ENCODE measurements around the gene GAA. TPM values are rescaled to one million over a fixed set of nuclear protein-coding genes. Genes with fewer than 3 reads are reported as not detected.

The GAA gene
- total RNA-seq, 2 experiments from 2014 or later, result 16.0 to 18.7 TPM

GRCh38 chr17:80068301-80069222 lies 32.8 kb upstream of the GAA start:
- Mint-ChIP-seq H3K4me3 (no peak overlapping the region), H3K9me3 (no peaks in the 10 kb centered on the region), H3K27ac (no peak overlapping the region), H3K4me1 (peaks cover 8% of the 10 kb centered on the region), H3K36me3 (ENCODE audit: low read depth) (no peaks in the 10 kb centered on the region), H3K27me3 (no peaks in the 10 kb centered on the region)
- ChIA-PET CTCF (interaction anchor here (0.5 kb wide), 1 partner anchor 61 kb away, joined by 3 read pairs; no protein-coding TSS in a partner anchor), POLR2A (no interaction called here)
- DNase-seq, result no peak

- ChIA-PET POLR2A (no interaction called here), CTCF (no interaction called here)
- no peaks in the 10 kb centered on the region for H3K9me3 Mint-ChIP-seq
- H3K27me3 Mint-ChIP-seq, result no peaks in the 10 kb centered on the region
- H3K4me1 Mint-ChIP-seq, result peaks cover 8% of the 10 kb centered on the region
- no peak overlapping the region for H3K27ac Mint-ChIP-seq
- DNase-seq, result no peak
- no peak overlapping the region for H3K4me3 Mint-ChIP-seq
- H3K36me3 Mint-ChIP-seq (ENCODE audit: low read depth), result no peaks in the 10 kb centered on the region
Observed at GRCh38 chr17:80070375-80071115, 30.8 kb upstream of the GAA start.

GRCh38 chr17:80071116-80071841 lies 30.1 kb upstream of the GAA start:
- H3K4me3 Mint-ChIP-seq, result no peak overlapping the region
- ChIA-PET CTCF (interaction anchor here (1.0 kb wide), 1 partner anchor 30 kb away, joined by 5 read pairs; the partner anchor contains the start of gene GAA), POLR2A (no interaction called here)
- H3K9me3 Mint-ChIP-seq, result no peaks in the 10 kb centered on the region
- peaks cover 4% of the 10 kb centered on the region for H3K27me3 Mint-ChIP-seq
- DNase-seq, result no peak
- H3K4me1 Mint-ChIP-seq, result peaks cover 8% of the 10 kb centered on the region
- H3K27ac Mint-ChIP-seq, result no peak overlapping the region
- H3K36me3 Mint-ChIP-seq (ENCODE audit: low read depth), result no peaks in the 10 kb centered on the region

- ChIA-PET POLR2A (no interaction called here), CTCF (no interaction called here)
Observed at GRCh38 chr17:80072410-80072809, 29.0 kb upstream of the GAA start.

GRCh38 chr17:80080081-80080480 lies 21.3 kb upstream of the GAA start:
- ChIA-PET POLR2A (no interaction called here), CTCF (interaction anchor here (1.6 to 4.6 kb wide), 2 partner anchors 21 to 72 kb away, joined by 4 to 22 read pairs; partner anchors contain the start of gene GAA)
- H3K9me3 Mint-ChIP-seq, result no peaks in the 10 kb centered on the region
- H3K27me3 Mint-ChIP-seq, result peaks cover 13% of the 10 kb centered on the region
- H3K4me3 Mint-ChIP-seq, result no peak overlapping the region
- H3K4me1 Mint-ChIP-seq, result peaks cover 3% of the 10 kb centered on the region
- no peak for DNase-seq
- H3K27ac Mint-ChIP-seq, result no peak overlapping the region
- no peaks in the 10 kb centered on the region for H3K36me3 Mint-ChIP-seq (ENCODE audit: low read depth)

More at GRCh38 chr17:80072410-80072809, 29.0 kb upstream of the GAA start:
- peaks cover 8% of the 10 kb centered on the region for H3K4me1 Mint-ChIP-seq
- H3K9me3 Mint-ChIP-seq, result no peaks in the 10 kb centered on the region
- H3K27me3 Mint-ChIP-seq, result peaks cover 4% of the 10 kb centered on the region
- no peak for DNase-seq
- H3K4me3 Mint-ChIP-seq, result no peak overlapping the region
- H3K36me3 Mint-ChIP-seq (ENCODE audit: low read depth), result no peaks in the 10 kb centered on the region
- H3K27ac Mint-ChIP-seq, result no peak overlapping the region

GRCh38 chr17:80081596-80081995 lies 19.8 kb upstream of the GAA start:
- CTCF ChIA-PET, result interaction anchor here (1.5 to 4.6 kb wide), 3 partner anchors 19 to 73 kb away, joined by 4 to 22 read pairs (median 7); partner anchors contain the start of gene GAA
- DNase-seq, result no peak
- H3K4me3 Mint-ChIP-seq, result no peak overlapping the region
- no peaks in the 10 kb centered on the region for H3K36me3 Mint-ChIP-seq (ENCODE audit: low read depth)
- H3K9me3 Mint-ChIP-seq, result no peaks in the 10 kb centered on the region
- H3K4me1 Mint-ChIP-seq, result peaks cover 3% of the 10 kb centered on the region
- H3K27me3 Mint-ChIP-seq, result peaks cover 9% of the 10 kb centered on the region
- POLR2A ChIA-PET, result interaction anchor here (1.1 kb wide), 1 partner anchor 11 kb away, joined by 3 read pairs; no protein-coding TSS in a partner anchor
- H3K27ac Mint-ChIP-seq, result no peak overlapping the region

GRCh38 chr17:80082403-80083135 lies 18.8 kb upstream of the GAA start:
- H3K9me3 Mint-ChIP-seq, result no peaks in the 10 kb centered on the region
- CTCF ChIA-PET, result interaction anchor here (1.0 to 4.6 kb wide), 6 partner anchors 18 to 74 kb away, joined by 3 to 22 read pairs (median 4); partner anchors contain the start of gene GAA
- peaks cover 3% of the 10 kb centered on the region for H3K4me1 Mint-ChIP-seq
- no peaks in the 10 kb centered on the region for H3K36me3 Mint-ChIP-seq (ENCODE audit: low read depth)
- peaks cover 9% of the 10 kb centered on the region for H3K27me3 Mint-ChIP-seq
- no peak overlapping the region for H3K4me3 Mint-ChIP-seq
- peak; percentile 61 for DNase-seq
- POLR2A ChIA-PET, result interaction anchor here (0.6 kb wide), 1 partner anchor 480 kb away, joined by 3 read pairs; no protein-coding TSS in a partner anchor
- no peak overlapping the region for H3K27ac Mint-ChIP-seq

- Mint-ChIP-seq H3K4me1 (peaks cover 3% of the 10 kb centered on the region), H3K36me3 (ENCODE audit: low read depth) (no peaks in the 10 kb centered on the region), H3K27me3 (peaks cover 9% of the 10 kb centered on the region), H3K9me3 (no peaks in the 10 kb centered on the region), H3K27ac (no peak overlapping the region), H3K4me3 (no peak overlapping the region)
- DNase-seq, result no peak
- ChIA-PET CTCF (interaction anchor here (0.6 to 4.6 kb wide), 7 partner anchors 18 to 50 kb away, joined by 3 to 22 read pairs (median 4); partner anchors contain the start of gene GAA), POLR2A (no interaction called here)
Observed at GRCh38 chr17:80083136-80083661, 18.2 kb upstream of the GAA start.

- peaks cover 9% of the 10 kb centered on the region for H3K27me3 Mint-ChIP-seq
- DNase-seq, result no peak
- H3K4me1 Mint-ChIP-seq, result peaks cover 3% of the 10 kb centered on the region
- no peaks in the 10 kb centered on the region for H3K9me3 Mint-ChIP-seq
- CTCF ChIA-PET, result no interaction called here
- no peaks in the 10 kb centered on the region for H3K36me3 Mint-ChIP-seq (ENCODE audit: low read depth)
- no peak overlapping the region for H3K27ac Mint-ChIP-seq
- no peak overlapping the region for H3K4me3 Mint-ChIP-seq
- POLR2A ChIA-PET, result no interaction called here
Observed at GRCh38 chr17:80084773-80085172, 16.6 kb upstream of the GAA start.

- H3K36me3 Mint-ChIP-seq (ENCODE audit: low read depth), result no peaks in the 10 kb centered on the region
- no peaks in the 10 kb centered on the region for H3K9me3 Mint-ChIP-seq
- peaks cover 3% of the 10 kb centered on the region for H3K27me3 Mint-ChIP-seq
- POLR2A ChIA-PET, result no interaction called here
- H3K4me1 Mint-ChIP-seq, result peaks cover 3% of the 10 kb centered on the region
- no peak overlapping the region for H3K4me3 Mint-ChIP-seq
- CTCF ChIA-PET, result interaction anchor here (4.6 kb wide), 1 partner anchor 15 kb away, joined by 26 read pairs; the partner anchor contains the start of gene GAA
- DNase-seq, result no peak
- H3K27ac Mint-ChIP-seq, result no peak overlapping the region
Observed at GRCh38 chr17:80086081-80086480, 15.3 kb upstream of the GAA start.

GRCh38 chr17:80086616-80087015 lies 14.8 kb upstream of the GAA start:
- no peak for DNase-seq
- Mint-ChIP-seq H3K27ac (no peak overlapping the region), H3K4me3 (no peak overlapping the region), H3K4me1 (peaks cover 3% of the 10 kb centered on the region), H3K27me3 (peaks cover 3% of the 10 kb centered on the region), H3K36me3 (ENCODE audit: low read depth) (no peaks in the 10 kb centered on the region), H3K9me3 (no peaks in the 10 kb centered on the region)
- ChIA-PET POLR2A (no interaction called here), CTCF (interaction anchor here (4.6 kb wide), 1 partner anchor 14 kb away, joined by 26 read pairs; the partner anchor contains the start of gene GAA)
